Loucy (cell line): Measurements from ENCODE around the gene IRX3.

Experiments used
- H2AFZ ChIP-seq: fragments of 200-600 bp; sonication (generic); 2 replicates; pipeline ENCODE4 v1.6.0; 2016; ENCODE audit warnings: antibody characterized with exemption, mild to moderate bottlenecking, low read length, moderate library complexity
- H3F3A ChIP-seq: fragments of 200-600 bp; 2 replicates; pipeline ENCODE4 v1.6.0; 2016; ENCODE audit warnings: antibody characterized with exemption, low read depth, mild to moderate bottlenecking
- H3K27me3 ChIP-seq: fragments of 200-600 bp; sonication (generic); 2 replicates; pipeline ENCODE4 v1.6.1; 2014; ENCODE audit warnings: low read length, mild to moderate bottlenecking; ENCODE audit not compliant: insufficient read depth, poor library complexity, severe bottlenecking
- H3K36me3 ChIP-seq: fragments of 200-600 bp; sonication (generic); 2 replicates; pipeline ENCODE4 v1.6.1; 2016; ENCODE audit warnings: low read length; ENCODE audit not compliant: insufficient read depth
- H3K4me1 ChIP-seq: fragments of 200-600 bp; sonication (generic); 2 replicates; pipeline ENCODE4 v1.5.1; 2014; ENCODE audit warnings: low read length, mild to moderate bottlenecking; ENCODE audit not compliant: insufficient read depth, poor library complexity, severe bottlenecking
- H3K4me2 ChIP-seq: fragments of 200-600 bp; sonication (generic); 2 replicates; pipeline ENCODE4 v1.6.0; 2014; ENCODE audit warnings: antibody characterized with exemption, low read length, low read depth, mild to moderate bottlenecking; ENCODE audit not compliant: poor library complexity, severe bottlenecking
- H3K4me3 ChIP-seq: fragments of 200-600 bp; sonication (generic); 2 replicates; pipeline ENCODE4 v1.5.1; 2014; ENCODE audit warnings: low read length, mild to moderate bottlenecking, mixed read lengths; ENCODE audit not compliant: poor library complexity, severe bottlenecking
- H3K79me2 ChIP-seq: fragments of 200-600 bp; sonication (generic); 2 replicates; pipeline ENCODE4 v1.6.1; 2014; ENCODE audit warnings: low read length; ENCODE audit not compliant: insufficient read depth
- H3K9ac ChIP-seq: fragments of 200-600 bp; sonication (generic); 2 replicates; pipeline ENCODE4 v1.6.0; 2014; ENCODE audit warnings: mild to moderate bottlenecking, low read depth, low read length, moderate library complexity; ENCODE audit not compliant: poor library complexity, severe bottlenecking
- H3K9me2 ChIP-seq: fragments of 200-600 bp; sonication (generic); replicated peaks from 2 replicates; pipeline ENCODE4 v1.6.1; 2016; ENCODE audit warnings: low read depth, low read length, mixed read lengths
- H3K9me3 ChIP-seq: fragments of 200-600 bp; sonication (generic); 2 replicates; pipeline ENCODE4 v1.6.1; 2014; ENCODE audit warnings: mild to moderate bottlenecking, antibody characterized with exemption, low read length, low read depth; ENCODE audit not compliant: insufficient read depth
- H4K20me1 ChIP-seq: fragments of 200-600 bp; sonication (generic); 2 replicates; pipeline ENCODE4 v1.6.0; 2014; ENCODE audit warnings: antibody characterized with exemption, low read length, mild to moderate bottlenecking; ENCODE audit not compliant: insufficient read depth, poor library complexity, severe bottlenecking
- CTCF ChIP-seq: fragments of 200-600 bp; sonication (generic); conservative IDR thresholded peaks from 2 replicates; pipeline ENCODE4 v1.5.1; 2014; ENCODE audit warnings: mild to moderate bottlenecking, antibody characterized with exemption, low read length
- EZH2phosphoT487 ChIP-seq: fragments of 200-600 bp; IDR thresholded peaks from 2 replicates; pipeline ENCODE4 v1.6.1; 2018; ENCODE audit warnings: antibody characterized with exemption, mild to moderate bottlenecking, moderate library complexity, borderline replicate concordance

Gene IRX3

GRCh38 chr16:54313789-54314188 lies 27.2 kb upstream of the IRX3 start:
- no peaks in the 10 kb centered on the region for H3K36me3 ChIP-seq
- no peak overlapping the region for H3K4me3 ChIP-seq
- no peaks in the 10 kb centered on the region for H3K27me3 ChIP-seq
- H3K79me2 ChIP-seq = no peaks in the 10 kb centered on the region
- no peaks in the 10 kb centered on the region for H3F3A ChIP-seq
- no peak overlapping the region for H2AFZ ChIP-seq
- H3K4me2 ChIP-seq = no peak overlapping the region
- H3K9me3 ChIP-seq = no peaks in the 10 kb centered on the region
- H3K9me2 ChIP-seq = no peaks in the 10 kb centered on the region
- H3K9ac ChIP-seq = no peak overlapping the region
- H4K20me1 ChIP-seq = no peaks in the 10 kb centered on the region
- TF ChIP-seq EZH2phosphoT487 = no peak
- TF ChIP-seq CTCF = no peak
- peaks cover under 1% of the 10 kb centered on the region for H3K4me1 ChIP-seq

DNA sequence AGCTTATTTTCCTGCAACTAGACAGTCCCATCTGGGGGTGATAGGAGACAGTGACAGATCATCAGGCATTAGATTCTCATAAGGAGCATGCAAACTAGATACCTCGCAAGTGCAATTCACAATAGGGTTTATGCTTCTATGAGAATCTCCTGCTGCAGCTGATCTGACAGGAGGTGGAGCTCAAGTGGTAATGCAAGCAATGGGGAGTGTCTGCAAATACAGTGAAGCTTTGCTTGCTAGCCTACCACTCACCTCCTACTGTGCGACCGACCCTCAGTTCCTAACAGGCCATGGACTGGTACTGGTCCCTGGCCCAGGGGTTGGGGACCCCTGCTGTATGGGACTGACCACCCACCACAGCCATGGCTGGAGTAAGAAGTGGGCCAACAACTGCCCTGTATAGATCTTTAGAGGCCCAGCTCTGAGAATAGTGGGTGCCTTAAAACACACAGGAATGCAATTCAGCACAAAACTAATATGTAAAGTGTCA lies 26.0 kb upstream of the IRX3 start:
- H3K36me3 ChIP-seq = no peaks in the 10 kb centered on the region
- H4K20me1 ChIP-seq = no peaks in the 10 kb centered on the region
- H3F3A ChIP-seq = no peaks in the 10 kb centered on the region
- no peak overlapping the region for H2AFZ ChIP-seq
- H3K9me3 ChIP-seq = no peaks in the 10 kb centered on the region
- TF ChIP-seq CTCF (no peak), EZH2phosphoT487 (no peak)
- no peaks in the 10 kb centered on the region for H3K79me2 ChIP-seq
- no peaks in the 10 kb centered on the region for H3K4me1 ChIP-seq
- no peak overlapping the region for H3K9ac ChIP-seq
- H3K4me3 ChIP-seq = no peak overlapping the region
- H3K27me3 ChIP-seq = no peaks in the 10 kb centered on the region
- no peaks in the 10 kb centered on the region for H3K9me2 ChIP-seq
- H3K4me2 ChIP-seq = no peak overlapping the region

DNA sequence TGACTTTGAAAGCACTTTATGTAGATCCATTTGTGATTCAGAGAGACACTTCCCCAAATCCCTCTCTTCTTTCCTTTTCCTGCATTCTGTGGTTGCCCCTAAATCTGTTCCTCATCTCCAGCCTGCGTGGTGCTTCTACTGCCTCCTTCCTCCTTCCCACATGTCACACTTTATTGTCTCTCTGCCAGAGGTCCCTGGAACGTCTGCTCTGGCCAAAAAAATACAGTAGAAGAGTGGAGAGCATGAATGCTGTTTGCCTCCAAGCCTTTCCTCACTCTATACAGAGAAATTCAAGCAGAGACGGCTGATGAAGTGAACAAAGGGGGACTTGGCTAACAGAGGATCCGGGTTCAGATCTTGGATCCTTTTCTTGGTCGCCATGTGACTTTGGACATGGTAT lies 22.8 kb upstream of the IRX3 start:
- no peaks in the 10 kb centered on the region for H3K9me3 ChIP-seq
- no peaks in the 10 kb centered on the region for H3K27me3 ChIP-seq
- no peaks in the 10 kb centered on the region for H3K9me2 ChIP-seq
- H3K36me3 ChIP-seq = no peaks in the 10 kb centered on the region
- TF ChIP-seq EZH2phosphoT487 (no peak), CTCF (no peak)
- no peak overlapping the region for H3K4me2 ChIP-seq
- H3K79me2 ChIP-seq = no peaks in the 10 kb centered on the region
- H2AFZ ChIP-seq = no peak overlapping the region
- no peaks in the 10 kb centered on the region for H4K20me1 ChIP-seq
- peaks cover 15% of the 10 kb centered on the region for H3K4me1 ChIP-seq
- no peak overlapping the region for H3K9ac ChIP-seq
- no peaks in the 10 kb centered on the region for H3F3A ChIP-seq
- no peak overlapping the region for H3K4me3 ChIP-seq
